ENCODE results near the gene KLF13. TPM values are rescaled to one million over a fixed set of nuclear protein-coding genes. Genes with fewer than 3 reads are reported as not detected.

The KLF13 gene
- total and polyA plus RNA-seq, 10 of the 15 experiments (the other 5 are each of a cell fraction or from before 2014, with no cell fraction given): 20.3 to 109 (median 51.4) TPM

DNA sequence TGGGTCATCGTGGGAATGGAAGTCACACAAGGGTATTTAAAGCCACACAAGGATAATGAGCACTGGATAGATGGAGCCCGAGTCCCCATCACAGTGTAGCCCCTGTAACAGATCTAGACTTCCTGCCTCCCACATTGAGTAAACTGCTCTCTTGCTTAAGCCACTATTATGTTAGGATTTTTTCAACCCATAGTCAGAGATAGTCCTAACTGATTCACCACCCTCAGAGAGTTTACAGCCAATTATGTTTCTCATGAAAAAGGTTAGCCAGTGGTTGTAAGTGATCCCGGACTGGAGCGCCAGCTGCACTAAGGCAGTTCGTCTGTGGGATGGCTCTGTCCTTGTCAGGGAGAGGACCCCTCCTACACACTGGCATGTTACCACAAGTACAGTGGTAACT is 77.0 kb downstream of the KLF13 start:
- Histone ChIP-seq H3K4me1 (ENCODE audit: control insufficient read depth, insufficient read depth, low read length) (no peaks in the 10 kb centered on the region; the same call in 1 of the 2 replicates), H3K36me3 (ENCODE audit: control insufficient read depth in 2 of 2, insufficient read depth in 2 of 2, low read length in 1 of 2) (no peaks in the 10 kb centered on the region), H3K9ac (ENCODE audit: control insufficient read depth, insufficient read depth, low read length) (no peak overlapping the region), H3K27ac (ENCODE audit: control insufficient read depth, insufficient read depth) (no peak overlapping the region), H3K79me2 (ENCODE audit: control insufficient read depth, insufficient read depth, low read length) (no peaks in the 10 kb centered on the region), H3K27me3 (replicated peaks in 1 of 2; ENCODE audit: control insufficient read depth in 2 of 2, insufficient read depth in 2 of 2, low read length in 1 of 2) (no peaks in the 10 kb centered on the region), H3K4me3 (no peak overlapping the region), H2AFZ (ENCODE audit: control insufficient read depth, low read depth, low read length) (no peak overlapping the region), H4K20me1 (ENCODE audit: control insufficient read depth, insufficient read depth) (no peaks in the 10 kb centered on the region), H3K4me2 (ENCODE audit: control insufficient read depth, insufficient read depth) (no peak overlapping the region), H3K9me3 (replicated peaks; ENCODE audit: control insufficient read depth, insufficient read depth, low read length) (no peaks in the 10 kb centered on the region; the same call in 2 of the 3 replicates)
- in situ Hi-C loops (cut with MboI): no loop called here
- ChIA-PET POLR2A (interaction anchor here (1.0 kb wide), 1 partner anchor 72 kb away, joined by 3 read pairs; no protein-coding TSS in a partner anchor), RAD21 (ENCODE audit: unreplicated experiment) (no interaction called here), CTCF (no interaction called here), SMC1A (ENCODE audit: uncharacterized antibody, unreplicated experiment) (no interaction called here)
- ATAC-seq: no peak
- no TSS peak for BruUV-seq (replicated peaks)
- WGBS (ENCODE audit: insufficient coverage, insufficient replicate concordance, low lambda C conversion rate, missing lambda C conversion rate): 58% methylated on average over 5 of the region's 5 CpGs
- intact Hi-C loops (cut with micrococcal nuclease; ENCODE audit: unreplicated experiment): no loop called here
- no peak for DNase-seq (ENCODE audit: low read depth, low spot score)
- TF ChIP-seq ZNF622 (IDR thresholded peaks at IDR 0.05): no peak
- no peak for TF ChIP-seq POLR2AphosphoS2 (IDR thresholded peaks at IDR 0.05; ENCODE audit: low read depth, low read length)
- no peak for TF ChIP-seq CHD4 (IDR thresholded peaks at IDR 0.05)
- no peak for TF ChIP-seq KDM1A (IDR thresholded peaks at IDR 0.05; ENCODE audit: borderline replicate concordance)
- TF ChIP-seq DPF2 (IDR thresholded peaks at IDR 0.05): no peak
- no peak for TF ChIP-seq ZBTB11 (CRISPR knock-in tag; IDR thresholded peaks at IDR 0.05)
- no peak for TF ChIP-seq BACH1 (IDR thresholded peaks at IDR 0.05; ENCODE audit: borderline replicate concordance)
- no peak for TF ChIP-seq POLR2AphosphoS5 (IDR thresholded peaks at IDR 0.05; ENCODE audit: low read length)
- TF ChIP-seq ZNF207 (IDR thresholded peaks at IDR 0.05; ENCODE audit: borderline replicate concordance): no peak
- TF ChIP-seq, protein P1, sequence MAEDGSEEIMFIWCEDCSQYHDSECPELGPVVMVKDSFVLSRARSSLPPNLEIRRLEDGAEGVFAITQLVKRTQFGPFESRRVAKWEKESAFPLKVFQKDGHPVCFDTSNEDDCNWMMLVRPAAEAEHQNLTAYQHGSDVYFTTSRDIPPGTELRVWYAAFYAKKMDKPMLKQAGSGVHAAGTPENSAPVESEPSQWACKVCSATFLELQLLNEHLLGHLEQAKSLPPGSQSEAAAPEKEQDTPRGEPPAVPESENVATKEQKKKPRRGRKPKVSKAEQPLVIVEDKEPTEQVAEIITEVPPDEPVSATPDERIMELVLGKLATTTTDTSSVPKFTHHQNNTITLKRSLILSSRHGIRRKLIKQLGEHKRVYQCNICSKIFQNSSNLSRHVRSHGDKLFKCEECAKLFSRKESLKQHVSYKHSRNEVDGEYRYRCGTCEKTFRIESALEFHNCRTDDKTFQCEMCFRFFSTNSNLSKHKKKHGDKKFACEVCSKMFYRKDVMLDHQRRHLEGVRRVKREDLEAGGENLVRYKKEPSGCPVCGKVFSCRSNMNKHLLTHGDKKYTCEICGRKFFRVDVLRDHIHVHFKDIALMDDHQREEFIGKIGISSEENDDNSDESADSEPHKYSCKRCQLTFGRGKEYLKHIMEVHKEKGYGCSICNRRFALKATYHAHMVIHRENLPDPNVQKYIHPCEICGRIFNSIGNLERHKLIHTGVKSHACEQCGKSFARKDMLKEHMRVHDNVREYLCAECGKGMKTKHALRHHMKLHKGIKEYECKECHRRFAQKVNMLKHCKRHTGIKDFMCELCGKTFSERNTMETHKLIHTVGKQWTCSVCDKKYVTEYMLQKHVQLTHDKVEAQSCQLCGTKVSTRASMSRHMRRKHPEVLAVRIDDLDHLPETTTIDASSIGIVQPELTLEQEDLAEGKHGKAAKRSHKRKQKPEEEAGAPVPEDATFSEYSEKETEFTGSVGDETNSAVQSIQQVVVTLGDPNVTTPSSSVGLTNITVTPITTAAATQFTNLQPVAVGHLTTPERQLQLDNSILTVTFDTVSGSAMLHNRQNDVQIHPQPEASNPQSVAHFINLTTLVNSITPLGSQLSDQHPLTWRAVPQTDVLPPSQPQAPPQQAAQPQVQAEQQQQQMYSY (CRISPR knock-in tag; IDR thresholded peaks at IDR 0.05): no peak
- TF ChIP-seq CREB1 (IDR thresholded peaks at IDR 0.05; ENCODE audit: low read depth): no peak
- no peak for FAIRE-seq
